BE2C (cell line): ENCODE data around the gene CREB3L1.
A peak's percentile ranks its signal among the peaks of the same experiment; 100 is the strongest.

Experiments
- DNase-seq: peaks from one replicate; pipeline ENCODE4 v3.0.0-alpha.2; 2020
- H3K27me3 ChIP-seq: fragments of 250-450 bp; sonication (Bioruptor Pico); 2 replicates; pipeline ENCODE4 v1.5.1; 2020; ENCODE audit warnings: mild to moderate bottlenecking
- H3K36me3 ChIP-seq: fragments of 250-450 bp; sonication (Bioruptor Pico); 2 replicates; pipeline ENCODE4 v1.5.1; 2020; ENCODE audit warnings: mild to moderate bottlenecking
- H3K4me1 ChIP-seq: fragments of 250-450 bp; sonication (Bioruptor Pico); 2 replicates; pipeline ENCODE4 v1.5.1; 2020
- H3K4me3 ChIP-seq: 2 replicates; pipeline ENCODE4 v1.5.1; 2011; ENCODE audit warnings: low read depth, low read length
- H3K9me3 ChIP-seq: fragments of 250-450 bp; sonication (Bioruptor Pico); 2 replicates; pipeline ENCODE4 v1.5.1; 2020
- CTCF ChIP-seq: IDR thresholded peaks from 2 replicates; pipeline ENCODE4 v1.5.1; 2012; ENCODE audit warnings: mild to moderate bottlenecking, low read depth, low read length

Gene CREB3L1

GRCh38 chr11:46337626-46338345 is 60.3 kb downstream of the CREB3L1 start:
- H3K4me1 ChIP-seq = no peaks in the 10 kb centered on the region
- no peaks in the 10 kb centered on the region for H3K9me3 ChIP-seq
- no peak overlapping the region for H3K4me3 ChIP-seq
- H3K27me3 ChIP-seq = peaks cover 15% of the 10 kb centered on the region
- H3K36me3 ChIP-seq = no peaks in the 10 kb centered on the region
- TF ChIP-seq CTCF = no peak
- DNase-seq = no peak

DNA sequence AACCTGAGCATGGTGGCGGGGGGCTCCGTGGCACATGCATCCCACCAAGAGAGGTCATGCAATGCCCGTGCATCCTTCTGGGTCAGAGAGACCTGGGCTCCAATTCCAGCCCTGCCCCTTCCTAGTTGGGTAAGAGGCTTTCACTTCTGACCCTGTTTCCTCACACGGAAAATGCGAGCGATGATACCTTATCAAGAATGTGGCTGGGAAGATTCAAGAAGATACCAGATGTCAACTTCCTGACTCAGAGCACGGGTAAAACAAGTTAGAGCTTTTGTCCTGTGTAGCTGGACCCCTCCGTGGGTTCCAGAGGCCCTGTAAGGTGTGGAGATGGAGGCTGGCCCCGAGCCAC is 61.1 kb downstream of the CREB3L1 start:
- no peak for DNase-seq
- Histone ChIP-seq H3K27me3 (peaks cover 7% of the 10 kb centered on the region), H3K4me3 (peak overlapping the region; percentile 26; the same call in 1 of the 2 replicates), H3K36me3 (no peaks in the 10 kb centered on the region), H3K4me1 (no peaks in the 10 kb centered on the region), H3K9me3 (no peaks in the 10 kb centered on the region)
- TF ChIP-seq CTCF = no peak

DNA sequence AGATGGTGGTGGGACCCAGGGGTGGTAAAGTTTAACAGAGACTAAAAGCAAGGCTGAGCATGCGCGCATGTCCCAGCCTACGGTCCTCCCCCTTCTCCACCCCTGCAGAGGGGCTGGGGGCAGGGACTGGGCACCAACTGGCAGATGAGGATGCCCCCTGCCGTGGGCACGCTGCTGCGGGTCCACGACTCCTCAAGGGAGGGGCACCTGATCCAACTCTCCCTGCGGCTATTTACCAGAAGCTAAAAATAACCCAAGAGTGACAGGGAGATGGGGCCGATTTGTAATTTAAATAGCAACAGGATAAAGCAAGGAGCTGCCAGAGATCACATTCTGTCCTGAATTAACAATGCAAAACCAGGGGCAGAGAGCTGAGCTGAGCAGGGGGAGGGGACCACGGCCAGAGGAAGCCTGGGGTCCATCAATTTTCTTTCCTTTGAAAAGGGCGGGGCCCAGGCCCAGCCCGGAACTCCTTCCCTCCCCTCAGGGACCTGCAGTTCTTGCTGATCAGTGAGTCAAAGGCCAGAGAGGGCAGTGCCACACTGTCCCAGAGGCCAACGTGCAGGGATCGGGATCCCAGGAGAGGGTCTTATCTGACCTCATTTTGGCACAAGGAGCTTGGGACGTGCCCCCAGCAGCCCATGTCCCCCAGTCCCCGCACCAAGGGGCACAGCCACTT is 61.7 kb downstream of the CREB3L1 start:
- DNase-seq = peak; percentile 28
- peak overlapping the region; percentile 26; the same call in 1 of the 2 replicates for H3K4me3 ChIP-seq
- H3K4me1 ChIP-seq = no peaks in the 10 kb centered on the region
- no peak for TF ChIP-seq CTCF
- H3K27me3 ChIP-seq = peaks cover 1% of the 10 kb centered on the region
- no peaks in the 10 kb centered on the region for H3K36me3 ChIP-seq
- no peaks in the 10 kb centered on the region for H3K9me3 ChIP-seq

DNA sequence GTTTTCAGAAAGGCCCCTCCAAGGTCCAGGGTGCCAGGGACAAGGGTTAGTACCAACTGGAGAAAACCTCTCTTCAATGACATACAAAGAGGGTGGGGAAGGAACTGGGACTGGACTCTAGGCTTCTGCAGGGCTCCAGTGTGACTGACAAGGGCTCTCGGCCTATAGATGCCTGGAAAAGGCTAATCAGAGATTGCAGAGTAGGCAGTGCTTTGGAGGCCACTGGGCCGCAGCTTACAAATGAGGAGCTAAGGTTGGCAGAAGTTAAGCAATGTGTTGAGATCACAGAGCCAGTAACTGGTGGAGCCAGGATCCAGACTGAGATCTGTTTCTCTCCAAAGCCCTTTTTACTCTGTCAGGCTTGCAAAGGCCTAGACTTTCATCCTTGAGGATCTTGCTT is 62.4 kb downstream of the CREB3L1 start:
- Histone ChIP-seq H3K4me1 (no peaks in the 10 kb centered on the region), H3K27me3 (no peaks in the 10 kb centered on the region), H3K36me3 (no peaks in the 10 kb centered on the region), H3K4me3 (no peak overlapping the region), H3K9me3 (no peaks in the 10 kb centered on the region)
- no peak for DNase-seq
- no peak for TF ChIP-seq CTCF

GRCh38 chr11:46341454-46341853 is 64.0 kb downstream of the CREB3L1 start:
- TF ChIP-seq CTCF = no peak
- no peaks in the 10 kb centered on the region for H3K4me1 ChIP-seq
- DNase-seq = no peak
- no peaks in the 10 kb centered on the region for H3K9me3 ChIP-seq
- H3K27me3 ChIP-seq = no peaks in the 10 kb centered on the region
- H3K36me3 ChIP-seq = no peaks in the 10 kb centered on the region
- H3K4me3 ChIP-seq = no peak overlapping the region

GRCh38 chr11:46342239-46342638 is 64.8 kb downstream of the CREB3L1 start:
- DNase-seq = no peak
- no peaks in the 10 kb centered on the region for H3K27me3 ChIP-seq
- H3K9me3 ChIP-seq = no peaks in the 10 kb centered on the region
- TF ChIP-seq CTCF = no peak
- no peaks in the 10 kb centered on the region for H3K36me3 ChIP-seq
- no peak overlapping the region for H3K4me3 ChIP-seq
- no peaks in the 10 kb centered on the region for H3K4me1 ChIP-seq
